T-helper 1 cell treated with Interleukin-12 subunit alpha and Interleukin-12 subunit beta and Interleukin-4 antibody, amounts not matched to agents 30 ng/mL and 1 ng/mL, for 36 hours (primary cell): Measurements from ENCODE around the gene SPON2. TPM values are rescaled to one million over a fixed set of nuclear protein-coding genes. Genes with fewer than 3 reads are reported as not detected.

ENCODE experiments used
- intact Hi-C: fragments of 100-400 bp; cut with micrococcal nuclease; formaldehyde crosslinking; loops from one replicate; pipeline ENCODE4 v1.15.1; 2024
- total RNA-seq: library from RNA; stranded (reverse); gene quantifications from 2 replicates; pipeline ENCODE4 v1.2.3, GENCODE V29; 2022

The SPON2 gene
- total RNA-seq, 1 donor from 2014 or later: 14.0 TPM

GRCh38 chr4:1195891-1196401 is 23.6 kb upstream of the SPON2 start:
- intact Hi-C loops: no loop called here

- intact Hi-C loops: no loop called here
These were observed 22.8 kb upstream of the SPON2 start for GRCh38 chr4:1195109-1195671.

- intact Hi-C loops: no loop called here
These were observed 21.9 kb upstream of the SPON2 start for GRCh38 chr4:1194010-1194900.

DNA sequence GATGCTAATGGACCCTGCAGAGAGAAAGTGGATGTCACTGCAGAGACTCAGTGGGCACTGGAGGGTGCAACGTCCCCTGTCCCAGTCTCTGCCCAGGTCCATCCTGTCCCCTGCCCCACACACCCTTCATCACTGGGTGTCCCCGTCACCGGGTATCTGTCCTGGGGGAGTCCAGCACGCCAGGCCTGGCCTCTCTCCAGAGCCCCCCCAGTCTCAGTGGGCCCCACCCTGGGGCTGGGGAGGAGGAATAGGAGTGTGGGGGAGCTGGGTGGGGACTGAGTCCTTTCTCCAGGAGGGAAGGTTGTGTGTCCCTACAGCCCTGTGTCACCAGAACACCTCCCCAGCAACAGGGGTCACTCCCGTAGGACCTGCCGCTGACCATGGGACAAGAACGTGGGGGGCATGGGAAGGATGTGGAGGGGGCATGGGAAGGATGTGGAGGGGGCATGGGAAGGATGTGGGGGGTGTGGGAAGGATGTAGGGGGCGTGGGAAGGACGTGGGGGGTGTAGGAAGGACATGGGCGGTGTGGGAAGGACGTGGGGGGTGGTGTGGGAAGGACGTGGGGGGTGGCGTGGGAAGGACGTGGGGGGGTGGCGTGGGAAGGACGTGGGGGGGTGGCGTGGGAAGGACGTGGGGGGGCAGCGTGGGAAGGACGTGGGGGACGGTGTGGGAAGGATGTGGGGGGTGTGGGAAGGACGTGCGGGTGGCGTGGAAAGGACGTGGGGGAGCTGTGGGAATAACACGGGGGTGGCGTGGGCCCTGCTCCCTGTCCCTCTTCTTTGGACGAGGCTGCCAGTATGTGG is 21.0 kb upstream of the SPON2 start:
- intact Hi-C loops: no loop called here

- intact Hi-C loops: no loop called here
These were observed 20.3 kb upstream of the SPON2 start for GRCh38 chr4:1192493-1193205.

GRCh38 chr4:1192091-1192492 is 19.7 kb upstream of the SPON2 start:
- intact Hi-C loops: no loop called here

DNA sequence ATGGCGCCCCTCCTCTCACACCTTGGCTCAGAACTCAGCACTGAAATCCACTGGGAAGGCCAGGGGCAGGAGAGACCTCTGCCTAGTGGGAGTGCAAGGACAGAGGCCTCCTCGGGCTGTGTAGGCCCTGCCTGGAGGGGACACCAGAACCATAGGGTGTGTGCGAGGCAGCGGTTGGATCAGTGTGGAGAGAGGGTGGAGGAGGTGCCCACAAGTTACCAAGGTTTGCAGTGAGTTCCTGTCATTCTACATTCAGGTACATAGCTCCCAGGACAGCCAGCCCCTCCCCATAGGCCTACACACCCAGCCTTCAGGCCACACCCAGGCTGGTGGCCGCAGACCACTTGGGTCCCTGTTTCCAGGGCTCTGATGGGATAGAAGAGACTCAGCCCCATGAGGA is 19.2 kb upstream of the SPON2 start:
- intact Hi-C loops: no loop called here

GRCh38 chr4:1187182-1187581 is 14.8 kb upstream of the SPON2 start:
- intact Hi-C loops: loop anchor here (1.0 kb wide), 3 partner anchors 15 to 62 kb away; partner anchors contain the start of gene CTBP1

DNA sequence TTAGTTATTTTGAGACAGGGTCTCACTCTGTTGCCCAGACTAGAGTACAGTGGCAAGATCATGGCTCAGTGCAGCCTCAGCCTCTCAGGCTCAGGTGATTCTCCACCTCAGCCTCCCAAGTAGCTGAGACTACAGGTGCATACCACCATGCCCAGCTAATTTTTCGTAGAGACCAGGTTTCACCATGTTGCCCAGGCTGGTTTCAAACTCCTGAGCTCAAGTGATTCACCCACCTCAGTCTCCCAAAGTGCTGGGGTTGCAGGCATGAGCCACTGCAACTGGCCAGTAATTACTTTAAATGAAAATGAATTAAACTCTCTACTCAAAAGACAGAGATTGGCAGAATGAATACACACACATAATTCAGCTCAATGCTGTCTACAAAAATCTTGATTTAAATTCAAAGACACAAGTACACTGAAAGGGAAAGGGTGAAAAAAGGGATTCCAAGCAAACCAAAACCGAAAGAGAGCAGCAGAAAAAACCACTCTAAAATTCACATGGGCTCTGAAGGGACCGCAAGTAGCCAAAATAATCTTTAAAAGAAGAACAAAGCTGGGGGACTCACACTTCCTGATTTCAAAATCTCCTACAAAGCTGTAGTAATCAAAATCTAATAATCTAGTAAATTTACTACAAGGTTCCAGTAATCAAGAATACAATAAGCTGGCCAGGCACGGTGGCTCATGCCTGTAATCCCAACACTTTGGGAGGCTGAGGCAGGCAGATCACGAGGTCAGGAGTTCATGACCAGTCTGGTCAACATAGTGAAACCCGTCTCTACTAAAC is 11.8 kb upstream of the SPON2 start:
- intact Hi-C loops: no loop called here

DNA sequence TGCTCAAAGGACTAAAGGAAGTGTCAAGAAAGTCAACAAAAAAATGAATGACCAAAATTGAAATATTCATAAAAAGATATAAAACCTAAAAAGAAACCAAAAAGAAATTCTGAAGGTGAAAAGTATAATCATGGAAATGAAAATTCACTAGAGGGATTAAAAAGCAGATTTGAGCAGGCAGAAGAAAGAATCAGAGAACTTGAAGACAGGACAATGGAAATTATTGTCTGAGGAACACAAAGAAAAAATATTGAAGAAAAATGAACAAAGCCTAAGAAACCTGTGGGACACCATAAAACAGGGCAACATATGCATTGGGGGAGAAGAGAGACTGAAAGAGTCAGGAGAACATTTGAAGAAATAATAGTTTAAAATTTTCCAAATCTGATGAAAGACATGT is 9.9 kb upstream of the SPON2 start:
- intact Hi-C loops: no loop called here

- intact Hi-C loops: no loop called here
These were observed 8.3 kb upstream of the SPON2 start for GRCh38 chr4:1180663-1181062.

GRCh38 chr4:1179976-1180375 is 7.6 kb upstream of the SPON2 start:
- intact Hi-C loops: no loop called here

- intact Hi-C loops: no loop called here
These were observed 6.7 kb upstream of the SPON2 start for GRCh38 chr4:1179089-1179441.

DNA sequence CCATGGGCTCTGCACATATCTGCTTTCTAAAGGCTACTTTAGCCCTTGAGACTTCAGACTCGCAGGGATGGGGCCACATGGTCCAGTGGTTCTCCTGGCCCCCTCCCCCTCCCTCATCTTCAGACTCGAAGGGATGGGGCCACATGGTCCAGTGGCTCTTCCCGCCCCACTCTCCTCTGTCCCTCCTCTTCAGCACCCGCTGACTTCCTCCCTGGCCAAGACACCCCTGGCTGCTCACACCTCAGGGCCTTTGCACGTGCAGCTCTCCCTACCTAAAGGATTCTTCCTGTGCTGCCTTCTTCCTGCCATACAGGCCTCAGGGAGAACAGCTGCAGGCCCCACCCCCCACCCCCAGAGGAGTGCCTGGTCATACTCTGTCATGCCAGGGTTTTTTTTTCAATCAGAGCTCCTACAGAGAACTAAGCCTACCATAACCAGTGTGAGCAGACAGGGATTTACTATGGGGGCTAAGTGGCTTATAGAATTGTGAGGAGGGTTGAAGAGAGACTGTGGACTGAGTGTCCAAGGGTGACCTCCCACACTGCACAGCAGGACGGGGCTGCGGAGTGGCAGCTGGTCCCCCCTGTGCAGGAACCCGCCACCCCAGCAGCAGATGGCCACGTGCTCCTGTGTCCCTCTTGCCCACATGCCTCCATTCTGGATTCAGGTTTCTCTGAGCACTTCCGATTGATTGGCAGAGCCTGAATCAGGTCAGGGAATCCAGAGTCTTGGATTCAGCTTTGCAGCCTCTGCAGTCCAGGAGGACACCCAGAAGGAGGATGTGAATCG is 6.1 kb upstream of the SPON2 start:
- intact Hi-C loops: no loop called here

DNA sequence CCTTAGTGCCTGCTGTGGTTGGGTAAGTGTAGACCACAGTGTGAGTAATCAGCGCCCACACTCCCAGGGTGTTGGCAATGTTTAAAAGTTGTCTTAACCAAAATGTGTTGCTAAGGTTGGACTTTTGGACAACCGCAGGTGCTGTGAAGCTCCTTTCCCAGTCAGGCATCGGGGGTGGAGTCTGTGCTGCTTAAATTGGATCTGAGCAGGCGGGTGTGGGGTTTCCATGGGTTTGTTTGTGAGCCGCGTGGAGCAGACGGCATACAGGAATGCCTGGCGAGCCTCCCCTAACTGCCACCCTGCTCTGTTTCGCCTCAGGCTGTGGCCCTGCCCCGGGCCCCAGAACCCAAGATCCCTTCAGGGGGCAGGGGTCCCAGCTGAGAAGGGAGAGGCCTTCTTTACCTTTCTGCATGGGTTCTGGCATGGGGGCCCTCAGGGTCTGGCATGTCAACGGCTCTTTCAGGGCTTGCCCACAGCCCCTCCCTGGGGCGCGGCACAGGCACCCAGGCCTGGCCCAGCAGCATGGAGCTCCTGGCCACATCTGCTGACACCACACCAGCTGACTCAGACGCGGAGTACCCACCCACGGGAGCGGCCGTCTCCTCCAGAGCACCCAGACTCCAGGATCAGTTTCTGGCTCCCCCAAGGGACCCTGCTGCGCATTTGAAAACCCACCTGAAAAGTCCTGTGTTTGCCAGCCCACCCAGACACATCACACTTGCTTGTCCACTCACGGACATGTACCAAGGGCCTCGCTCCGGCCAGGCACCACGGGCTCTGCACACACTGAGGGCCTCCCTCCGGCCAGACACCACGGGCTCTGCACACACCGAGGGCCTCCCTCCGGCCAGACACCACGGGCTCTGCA is 5.1 kb upstream of the SPON2 start:
- intact Hi-C loops: no loop called here

DNA sequence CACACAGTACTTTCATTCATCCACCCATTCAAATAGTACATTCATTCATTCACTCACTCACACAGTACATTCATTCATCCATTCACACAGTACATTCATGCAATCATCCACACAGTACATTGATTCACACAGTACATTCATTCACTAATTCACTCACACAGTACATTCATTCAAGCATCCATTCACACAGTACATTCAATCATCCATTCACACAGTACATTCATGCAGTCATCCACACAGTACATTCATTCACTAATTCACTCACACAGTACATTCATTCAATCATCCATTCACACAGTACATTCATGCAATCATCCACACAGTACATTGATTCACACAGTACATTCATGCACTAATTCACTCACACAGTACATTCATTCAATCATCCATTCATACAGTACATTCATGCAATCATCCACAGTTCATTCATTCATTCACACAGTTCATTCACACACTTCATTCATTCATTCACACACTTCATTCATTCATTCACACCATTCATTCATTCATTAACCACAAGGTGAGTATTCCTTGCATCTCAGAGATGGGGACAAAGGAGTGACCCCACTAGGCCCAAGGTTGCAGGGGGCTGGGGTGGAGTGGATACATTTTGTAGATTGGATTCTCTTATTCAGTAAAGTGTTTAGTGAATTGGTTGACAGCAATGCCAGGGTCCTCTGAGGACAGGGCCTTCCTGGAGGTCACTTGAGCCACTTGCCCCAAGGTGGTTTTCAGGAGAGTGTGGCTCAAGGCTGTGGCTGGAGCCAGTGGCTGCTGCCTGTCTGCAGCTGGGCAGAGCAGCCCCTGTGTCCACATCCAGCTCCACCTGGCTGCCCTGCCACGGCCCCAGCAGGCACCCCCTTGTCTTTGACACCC is 4.3 kb upstream of the SPON2 start:
- intact Hi-C loops: no loop called here

DNA sequence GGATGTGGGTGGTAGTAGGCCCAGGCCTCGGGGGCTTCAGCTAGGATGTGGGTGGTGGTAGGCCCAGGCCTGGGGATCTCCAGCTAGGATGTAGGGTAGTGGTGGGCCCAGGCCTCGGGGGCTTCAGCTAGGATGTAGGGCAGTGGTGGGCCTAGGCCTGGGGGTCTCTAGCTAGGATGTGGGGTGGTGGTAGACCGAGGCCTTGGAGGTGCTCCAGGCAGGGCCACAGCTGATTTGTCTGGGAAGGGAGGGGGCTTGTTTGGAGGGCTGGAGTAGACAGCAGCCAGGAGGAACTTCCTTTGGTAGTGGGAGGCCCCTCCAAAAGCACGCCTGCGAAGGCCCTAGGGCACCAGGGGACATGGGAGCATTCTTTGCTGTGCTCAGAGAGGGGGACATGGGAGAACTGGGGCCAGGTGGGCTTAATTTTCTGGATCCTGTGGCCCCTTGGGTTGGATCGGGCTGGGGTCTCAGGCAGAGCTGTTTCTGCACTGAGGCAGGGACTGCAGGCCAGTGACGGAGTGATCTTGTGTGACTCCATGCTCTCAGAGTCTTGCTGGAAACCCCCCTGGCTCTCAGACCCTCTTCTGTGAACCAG is 3.3 kb upstream of the SPON2 start:
- intact Hi-C loops: no loop called here
